PFSK-1 (cell line): ENCODE results near the gene DTWD2.

Source experiments
- FOXP2 ChIP-seq: optimal IDR thresholded peaks from 2 replicates; pipeline ENCODE3; 2011; ENCODE audit warnings: borderline replicate concordance, control low read depth, inconsistent platforms; ENCODE audit not compliant: insufficient read depth; ENCODE audit errors: extremely low read length, extremely low read depth
- POLR2AphosphoS5 ChIP-seq: IDR thresholded peaks from 2 replicates; pipeline ENCODE4 v1.6.1; 2012; ENCODE audit warnings: low read depth, mild to moderate bottlenecking, control low read depth, low read length, moderate library complexity
- SIN3A ChIP-seq: IDR thresholded peaks from 2 replicates; pipeline ENCODE4 v1.6.1; 2012; ENCODE audit warnings: mild to moderate bottlenecking, low read length, moderate library complexity, borderline replicate concordance; ENCODE audit not compliant: insufficient read depth
- TAF1 ChIP-seq: IDR thresholded peaks from 2 replicates; pipeline ENCODE4 v1.6.1; 2012; ENCODE audit warnings: low read length, control low read depth, borderline replicate concordance; ENCODE audit not compliant: insufficient read depth
- TF ChIP-seq, protein P1 (sequence below), 2 experiments: IDR thresholded peaks; 2 replicates each; pipeline versions ENCODE4 v1.6.1 to v1.8.0; 2011 to 2012; ENCODE audit warnings: low read depth in 2 of 2, low read length in 2 of 2, control low read depth in 1 of 2, inconsistent platforms in 1 of 2, mild to moderate bottlenecking in 1 of 2, moderate library complexity in 1 of 2; ENCODE audit not compliant: insufficient read depth in 1 of 2

DNA sequence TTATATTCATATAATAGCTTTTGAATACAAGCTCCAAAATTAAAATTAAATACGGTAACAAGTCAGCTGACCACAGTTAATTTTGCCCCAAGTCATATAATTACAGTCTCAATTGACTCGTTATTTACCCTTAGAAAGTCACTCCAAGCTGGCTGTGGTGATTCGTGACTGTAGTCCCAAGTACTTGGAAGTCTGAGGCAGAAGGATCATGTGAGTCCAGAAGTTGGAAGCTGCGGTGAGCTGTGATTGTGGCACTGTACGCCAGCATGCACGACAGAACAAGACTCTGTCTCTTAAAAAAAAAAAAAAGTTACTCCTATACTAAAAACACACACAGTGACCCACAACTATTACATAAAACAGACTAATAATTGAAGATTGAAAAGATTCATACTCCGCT is 31.6 kb upstream of the DTWD2 start:
- TF ChIP-seq POLR2AphosphoS5, result no peak
- TF ChIP-seq, protein P1, sequence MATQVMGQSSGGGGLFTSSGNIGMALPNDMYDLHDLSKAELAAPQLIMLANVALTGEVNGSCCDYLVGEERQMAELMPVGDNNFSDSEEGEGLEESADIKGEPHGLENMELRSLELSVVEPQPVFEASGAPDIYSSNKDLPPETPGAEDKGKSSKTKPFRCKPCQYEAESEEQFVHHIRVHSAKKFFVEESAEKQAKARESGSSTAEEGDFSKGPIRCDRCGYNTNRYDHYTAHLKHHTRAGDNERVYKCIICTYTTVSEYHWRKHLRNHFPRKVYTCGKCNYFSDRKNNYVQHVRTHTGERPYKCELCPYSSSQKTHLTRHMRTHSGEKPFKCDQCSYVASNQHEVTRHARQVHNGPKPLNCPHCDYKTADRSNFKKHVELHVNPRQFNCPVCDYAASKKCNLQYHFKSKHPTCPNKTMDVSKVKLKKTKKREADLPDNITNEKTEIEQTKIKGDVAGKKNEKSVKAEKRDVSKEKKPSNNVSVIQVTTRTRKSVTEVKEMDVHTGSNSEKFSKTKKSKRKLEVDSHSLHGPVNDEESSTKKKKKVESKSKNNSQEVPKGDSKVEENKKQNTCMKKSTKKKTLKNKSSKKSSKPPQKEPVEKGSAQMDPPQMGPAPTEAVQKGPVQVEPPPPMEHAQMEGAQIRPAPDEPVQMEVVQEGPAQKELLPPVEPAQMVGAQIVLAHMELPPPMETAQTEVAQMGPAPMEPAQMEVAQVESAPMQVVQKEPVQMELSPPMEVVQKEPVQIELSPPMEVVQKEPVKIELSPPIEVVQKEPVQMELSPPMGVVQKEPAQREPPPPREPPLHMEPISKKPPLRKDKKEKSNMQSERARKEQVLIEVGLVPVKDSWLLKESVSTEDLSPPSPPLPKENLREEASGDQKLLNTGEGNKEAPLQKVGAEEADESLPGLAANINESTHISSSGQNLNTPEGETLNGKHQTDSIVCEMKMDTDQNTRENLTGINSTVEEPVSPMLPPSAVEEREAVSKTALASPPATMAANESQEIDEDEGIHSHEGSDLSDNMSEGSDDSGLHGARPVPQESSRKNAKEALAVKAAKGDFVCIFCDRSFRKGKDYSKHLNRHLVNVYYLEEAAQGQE (IDR thresholded peaks at IDR 0.05; ENCODE audit: insufficient read depth in 1 of 2, low read depth in 2 of 2, low read length in 2 of 2), result no peak
- no peak for TF ChIP-seq TAF1
- TF ChIP-seq SIN3A, result no peak
- TF ChIP-seq FOXP2, result no peak
